Neuronal stem cell (in vitro differentiated cells): ENCODE measurements around the gene LZTS2.

Source experiments
- DNase-seq: peaks from one replicate; pipeline ENCODE4 v3.0.0-alpha.2; 2013; ENCODE audit warnings: low spot score
- H2AFZ ChIP-seq: one replicate; pipeline ENCODE4 v1.6.1; 2013; ENCODE audit warnings: mild to moderate bottlenecking, low read length, inconsistent platforms
- H2AK5ac ChIP-seq: 2 replicates; pipeline ENCODE4 v1.6.1; 2013; ENCODE audit warnings: low read depth, mild to moderate bottlenecking, inconsistent platforms, low read length, moderate library complexity, mixed read lengths
- H2BK120ac ChIP-seq: 2 replicates; pipeline ENCODE4 v1.6.1; 2013; ENCODE audit warnings: low read depth, mild to moderate bottlenecking, inconsistent platforms, low read length, moderate library complexity, mixed read lengths
- H2BK12ac ChIP-seq: one replicate; pipeline ENCODE4 v1.6.1; 2013; ENCODE audit warnings: low read length, inconsistent platforms
- H2BK15ac ChIP-seq: 2 replicates; pipeline ENCODE4 v1.6.1; 2013; ENCODE audit warnings: mild to moderate bottlenecking, low read length, inconsistent platforms, mixed read lengths
- H2BK5ac ChIP-seq: one replicate; pipeline ENCODE4 v1.6.1; 2013; ENCODE audit warnings: inconsistent platforms, mild to moderate bottlenecking, low read length, moderate library complexity
- H3K14ac ChIP-seq: one replicate; pipeline ENCODE4 v1.6.1; 2013; ENCODE audit warnings: low read length, inconsistent platforms
- H3K18ac ChIP-seq: 2 replicates; pipeline ENCODE4 v1.6.1; 2013; ENCODE audit warnings: low read length, inconsistent platforms
- H3K23ac ChIP-seq: 2 replicates; pipeline ENCODE4 v1.6.1; 2013; ENCODE audit warnings: low read depth, mild to moderate bottlenecking, mixed read lengths, low read length, inconsistent platforms; ENCODE audit not compliant: poor library complexity
- H3K27ac ChIP-seq: replicated peaks from 3 replicates; pipeline ENCODE4 v1.5.1; 2013; ENCODE audit warnings: low read length, inconsistent platforms
- H3K27me3 ChIP-seq, 3 experiments: 2 replicates each; pipeline ENCODE4 v1.6.1; 2013; ENCODE audit warnings: low read length in 3 of 3, mild to moderate bottlenecking in 2 of 3, inconsistent platforms in 1 of 3, low read depth in 1 of 3, mixed read lengths in 1 of 3, moderate library complexity in 1 of 3; ENCODE audit not compliant: control insufficient read depth in 3 of 3, insufficient read depth in 3 of 3
- H3K36me3 ChIP-seq, 2 donors: replicated peaks in 1 of 2; 2 replicates each; pipeline ENCODE4 v1.6.1; 2013; ENCODE audit warnings: low read length in 2 of 2; ENCODE audit not compliant: control insufficient read depth in 2 of 2, insufficient read depth in 2 of 2
- H3K4ac ChIP-seq: 2 replicates; pipeline ENCODE4 v1.6.1; 2013; ENCODE audit warnings: inconsistent platforms, mild to moderate bottlenecking, low read length, moderate library complexity
- H3K4me1 ChIP-seq, 2 donors: 1 replicate in 1 of 2; 2 replicates in 1 of 2; pipeline ENCODE4 v1.6.1; 2013; ENCODE audit warnings: low read length in 2 of 2, low read depth in 1 of 2; ENCODE audit not compliant: control insufficient read depth in 2 of 2, insufficient read depth in 1 of 2
- H3K4me2 ChIP-seq: one replicate; pipeline ENCODE4 v1.6.1; 2013; ENCODE audit warnings: mild to moderate bottlenecking, low read length, inconsistent platforms; ENCODE audit not compliant: insufficient read depth, poor library complexity, severe bottlenecking
- H3K4me3 ChIP-seq, 2 donors: 2 replicates each; pipeline ENCODE4 v1.5.1; 2013; ENCODE audit warnings: low read length in 2 of 2, mild to moderate bottlenecking in 2 of 2, inconsistent platforms in 1 of 2, moderate library complexity in 1 of 2
- H3K79me1 ChIP-seq: one replicate; pipeline ENCODE4 v1.6.1; 2013; ENCODE audit warnings: low read depth, mild to moderate bottlenecking, inconsistent platforms, low read length, moderate library complexity
- H3K9ac ChIP-seq: one replicate; pipeline ENCODE4 v1.6.1; 2013; ENCODE audit warnings: mild to moderate bottlenecking, low read depth, low read length, inconsistent platforms; ENCODE audit not compliant: poor library complexity
- H3K9me3 ChIP-seq, 2 donors: replicated peaks in 1 of 2; 2 replicates each; pipeline versions ENCODE3 to v1.6.1; 2013; ENCODE audit warnings: low read length in 2 of 2, mild to moderate bottlenecking in 2 of 2, inconsistent platforms in 1 of 2, low read depth in 1 of 2, mixed read lengths in 1 of 2, moderate library complexity in 1 of 2; ENCODE audit not compliant: control insufficient read depth in 2 of 2, insufficient read depth in 1 of 2
- H4K8ac ChIP-seq: one replicate; pipeline ENCODE4 v1.6.1; 2013; ENCODE audit warnings: low read depth, mild to moderate bottlenecking, inconsistent platforms, low read length, moderate library complexity
- H4K91ac ChIP-seq: one replicate; pipeline ENCODE4 v1.6.1; 2013; ENCODE audit warnings: low read length, low read depth, mild to moderate bottlenecking, inconsistent platforms; ENCODE audit not compliant: poor library complexity
- WGBS, 2 donors: extraction: QIAGEN DNeasy Blood & Tissue Kit; methylation state at CpG; one replicate each; pipeline ENCODE4 v1.1.7; 2013; ENCODE audit warnings: missing lambda C conversion rate in 2 of 2, mixed read lengths in 1 of 2; ENCODE audit not compliant: insufficient read length in 2 of 2, insufficient replicate concordance in 1 of 2; ENCODE audit errors: extremely low coverage in 2 of 2; 5-methylcytosine and 5-hydroxymethylcytosine counted together

Gene LZTS2

GRCh38 chr10:100984672-100985177 is 14.9 kb upstream of the LZTS2 start:
- H3K4me3 ChIP-seq, result no peak overlapping the region
- H3K9me3 ChIP-seq, result peaks cover 0 to 3% of the 10 kb centered on the region in 2 donors
- H3K4me1 ChIP-seq, result peaks cover 12 to 13% of the 10 kb centered on the region in 2 donors
- H3K27ac ChIP-seq, result no peak overlapping the region
- no peak overlapping the region for H3K23ac ChIP-seq
- H2AK5ac ChIP-seq, result no peak overlapping the region
- WGBS, 2 donors, result no CpG with 5 or more reads among the region's 2 CpGs
- no peak overlapping the region for H2AFZ ChIP-seq
- H2BK15ac ChIP-seq, result no peak overlapping the region
- no peak for DNase-seq
- no peak overlapping the region for H4K91ac ChIP-seq
- H2BK120ac ChIP-seq, result no peak overlapping the region
- no peak overlapping the region for H2BK12ac ChIP-seq
- no peak overlapping the region for H2BK5ac ChIP-seq
- H3K18ac ChIP-seq, result no peak overlapping the region
- no peak overlapping the region for H3K4me2 ChIP-seq
- H3K36me3 ChIP-seq, result peaks cover 35 to 74% of the 10 kb centered on the region in 2 donors
- H3K14ac ChIP-seq, result no peak overlapping the region
- H3K27me3 ChIP-seq, result no peaks in the 10 kb centered on the region
- H3K9ac ChIP-seq, result no peak overlapping the region
- H4K8ac ChIP-seq, result no peak overlapping the region
- no peak overlapping the region for H3K4ac ChIP-seq
- H3K79me1 ChIP-seq, result peaks cover 10% of the 10 kb centered on the region

- Histone ChIP-seq H2BK12ac (no peak overlapping the region), H3K18ac (no peak overlapping the region), H3K27ac (no peak overlapping the region), H4K91ac (no peak overlapping the region), H2BK120ac (no peak overlapping the region), H4K8ac (no peak overlapping the region), H3K9ac (no peak overlapping the region), H3K36me3 (peaks cover 33 to 74% of the 10 kb centered on the region in 2 donors), H3K23ac (no peak overlapping the region), H3K14ac (no peak overlapping the region), H2AK5ac (no peak overlapping the region), H2AFZ (no peak overlapping the region), H3K4me1 (peaks cover 12 to 13% of the 10 kb centered on the region in 2 donors), H2BK15ac (no peak overlapping the region), H3K79me1 (peaks cover 10% of the 10 kb centered on the region), H3K4ac (no peak overlapping the region), H3K4me3 (no peak overlapping the region), H3K4me2 (no peak overlapping the region), H3K27me3 (no peaks in the 10 kb centered on the region), H3K9me3 (peaks cover 0 to 3% of the 10 kb centered on the region in 2 donors), H2BK5ac (no peak overlapping the region)
- DNase-seq, result no peak
- WGBS, 2 donors, result no CpG with 5 or more reads among the region's 5 CpGs
Measured at GRCh38 chr10:100985336-100985735, 14.3 kb upstream of the LZTS2 start.

GRCh38 chr10:100986623-100986951 is 13.0 kb upstream of the LZTS2 start:
- Histone ChIP-seq H2AFZ (peak overlapping the region; percentile 98), H3K27me3 (no peaks in the 10 kb centered on the region), H4K8ac (no peak overlapping the region), H3K79me1 (peaks cover 10% of the 10 kb centered on the region), H2BK12ac (no peak overlapping the region), H3K36me3 (peaks cover 36 to 74% of the 10 kb centered on the region in 2 donors), H2BK15ac (no peak overlapping the region), H3K18ac (peak overlapping the region; percentile 87), H3K4me1 (peaks cover 12 to 13% of the 10 kb centered on the region in 2 donors), H3K9ac (peak overlapping the region; percentile 98), H3K27ac (no peak overlapping the region), H3K14ac (peak overlapping the region; percentile 39), H4K91ac (no peak overlapping the region), H3K9me3 (peaks cover 0 to 3% of the 10 kb centered on the region in 2 donors), H2BK120ac (no peak overlapping the region), H2BK5ac (peak overlapping the region; percentile 91), H3K4me2 (peak overlapping the region; percentile 82), H3K4ac (no peak overlapping the region), H3K4me3 (peak overlapping the region; percentile 88 to 93), H3K23ac (peak overlapping the region; percentile 97), H2AK5ac (peak overlapping the region; percentile 67)
- WGBS, 2 donors, result no CpG with 5 or more reads among the region's 17 CpGs
- no peak for DNase-seq

GRCh38 chr10:100986952-100987684 is 12.5 kb upstream of the LZTS2 start, which contains the start of the genes MRPL43 and TWNK:
Gene MRPL43, minus strand, starts transcription at chr10:100987497. Its CDS starts 54 bp downstream, at chr10:100987443.
Gene TWNK, plus strand, starts transcription at chr10:100987543. Its CDS starts 668 bp downstream, at chr10:100988211.
- H4K91ac ChIP-seq, result no peak within 1 kb of the TSS
- peak within 1 kb of the TSS; percentile 91 for H2BK5ac ChIP-seq
- no peak within 1 kb of the TSS for H2BK12ac ChIP-seq
- no peaks in the 10 kb centered on the region for H3K27me3 ChIP-seq
- no peak within 1 kb of the TSS for H2BK120ac ChIP-seq
- peak within 1 kb of the TSS; percentile 98 for H3K18ac ChIP-seq
- DNase-seq, result peak; percentile 82
- peak within 1 kb of the TSS; percentile 98 for H3K9ac ChIP-seq
- peaks cover 0 to 3% of the 10 kb centered on the region in 2 donors for H3K9me3 ChIP-seq
- peak within 1 kb of the TSS; percentile 65 for H2BK15ac ChIP-seq
- peak within 1 kb of the TSS; percentile 82 for H3K4me2 ChIP-seq
- peak within 1 kb of the TSS; percentile 98 for H2AFZ ChIP-seq
- peak within 1 kb of the TSS; percentile 39 for H3K14ac ChIP-seq
- H3K4me3 ChIP-seq, result peak within 1 kb of the TSS; percentile 88 to 93
- H3K4ac ChIP-seq, result no peak within 1 kb of the TSS
- H4K8ac ChIP-seq, result no peak within 1 kb of the TSS
- peaks cover 10% of the 10 kb centered on the region for H3K79me1 ChIP-seq
- H3K23ac ChIP-seq, result peak within 1 kb of the TSS; percentile 97
- H3K4me1 ChIP-seq, result peaks cover 12 to 13% of the 10 kb centered on the region in 2 donors
- H2AK5ac ChIP-seq, result peak within 1 kb of the TSS; percentile 67
- no CpG with 5 or more reads among the region's 75 CpGs for WGBS, 2 donors
- peaks cover 34 to 71% of the 10 kb centered on the region in 2 donors for H3K36me3 ChIP-seq
- H3K27ac ChIP-seq, result peak within 1 kb of the TSS; percentile 72
